Eye (tissue), 1 donor: ENCODE results near the gene ZNF14.
"Not testable (repeated sequence)": the region's sequence is repeated elsewhere in the genome, so short reads cannot be mapped to it uniquely, and the experiment has no call there.

ENCODE experiments used
- DNase-seq: peaks from one replicate; pipeline ENCODE4 v3.0.0-alpha.2; 2015

Gene ZNF14

DNA sequence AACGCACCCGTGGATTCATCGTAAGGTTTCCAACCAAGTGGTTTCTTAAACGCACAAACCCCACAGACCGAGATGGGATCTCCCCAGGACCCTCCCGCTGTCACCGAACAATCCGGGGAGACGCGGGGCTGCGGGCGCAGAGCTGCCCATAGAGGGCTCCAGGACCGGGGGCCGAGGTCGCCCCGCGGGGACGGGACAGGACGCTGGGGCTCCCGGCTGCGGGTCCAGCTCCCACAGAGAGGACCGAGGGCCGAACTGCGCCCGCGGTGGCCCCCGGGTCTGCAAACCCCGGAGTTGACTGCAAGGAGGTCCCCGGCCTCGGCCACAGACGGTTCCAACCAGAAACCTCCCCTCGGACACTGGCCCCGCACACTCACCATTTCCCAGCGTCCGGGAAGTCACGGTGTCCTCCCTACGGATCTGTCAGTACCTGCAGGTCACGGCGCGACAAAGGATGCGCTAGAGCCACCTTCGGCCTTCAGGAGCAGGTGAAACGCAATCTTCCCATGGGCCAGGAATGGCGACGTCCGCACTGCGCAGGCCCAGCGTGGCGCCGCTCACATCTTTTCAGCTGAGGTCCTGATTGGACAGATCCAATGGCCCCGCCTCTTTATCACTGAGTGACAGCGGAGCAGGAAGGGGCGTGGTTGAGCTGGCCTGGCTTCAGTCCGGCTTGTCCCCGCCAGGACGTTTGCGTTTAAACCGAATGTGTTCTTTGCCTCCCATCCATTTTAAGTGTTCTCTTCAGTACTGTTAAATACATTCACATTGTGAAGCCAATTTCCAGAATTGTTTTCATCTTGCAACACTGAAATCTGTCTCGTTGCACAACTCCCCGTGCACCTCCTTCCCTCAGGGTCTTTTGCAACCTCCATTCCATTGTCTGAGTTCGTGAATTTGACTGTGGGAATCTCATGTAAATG, at the start of gene ZNF14:
ZNF14 (minus strand) TSS at position 534 of the 923 bp plus-strand sequence; CDS start at position 380, 154 bp downstream.
- DNase-seq: peak; percentile 99

DNA sequence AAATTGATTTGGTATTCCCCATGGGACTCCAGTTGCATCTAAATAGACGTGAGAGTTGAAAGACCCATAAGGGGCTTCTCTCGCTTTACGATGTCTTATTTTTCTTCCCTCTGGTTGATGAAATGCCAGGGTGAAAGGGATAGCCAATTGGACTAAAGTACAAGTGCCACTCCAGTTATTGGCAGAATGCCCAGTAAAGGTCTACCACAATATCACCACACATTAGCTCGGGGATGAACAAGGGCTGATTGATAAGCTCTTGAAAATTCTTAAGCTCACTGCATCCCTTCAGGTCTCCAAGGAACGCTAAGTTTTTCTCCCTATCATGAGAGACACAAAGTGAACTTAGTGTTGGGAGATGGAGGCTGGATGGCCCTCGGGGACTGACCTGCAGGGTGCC, 48.9 kb upstream of the ZNF14 start:
- not testable (repeated sequence) for DNase-seq

DNA sequence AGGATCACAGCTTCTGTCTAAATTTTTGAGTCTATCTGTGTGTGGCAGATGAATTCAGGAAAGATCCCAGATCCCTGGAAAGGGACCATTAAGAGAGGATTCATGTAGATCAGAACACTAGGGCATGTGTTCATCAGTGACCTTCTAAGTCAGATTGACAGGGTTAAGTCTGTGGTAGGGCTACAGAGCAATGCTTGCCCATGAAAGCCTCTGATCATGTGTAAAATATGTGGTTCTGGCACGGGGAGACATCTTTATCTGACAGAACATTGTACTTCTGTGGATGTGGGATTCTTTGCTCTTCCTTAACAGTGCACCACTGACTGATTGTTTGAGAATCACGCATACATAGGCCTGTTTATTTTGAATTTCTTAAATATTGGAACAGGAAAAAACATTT, 45.8 kb upstream of the ZNF14 start:
- no peak for DNase-seq

DNA sequence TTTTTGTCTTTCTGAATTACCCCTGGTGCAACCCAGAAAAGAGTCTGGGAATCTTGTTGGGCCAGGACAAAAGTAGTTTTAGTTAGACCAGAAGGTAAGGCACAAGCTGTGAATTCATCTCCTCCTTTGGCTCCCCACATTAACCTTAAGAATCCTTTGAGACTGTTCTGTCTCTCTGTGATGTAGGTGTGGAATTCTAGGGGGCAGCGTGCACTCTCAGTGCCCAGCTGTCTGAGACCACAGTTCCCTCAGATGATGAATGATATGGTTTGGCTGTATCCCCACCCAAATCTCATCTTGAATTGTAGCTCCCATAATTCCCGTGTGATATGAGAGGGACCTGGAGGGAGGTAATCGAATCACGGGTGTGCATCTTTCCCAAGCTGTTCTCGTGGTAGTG, 44.8 kb upstream of the ZNF14 start:
- no peak for DNase-seq

DNA sequence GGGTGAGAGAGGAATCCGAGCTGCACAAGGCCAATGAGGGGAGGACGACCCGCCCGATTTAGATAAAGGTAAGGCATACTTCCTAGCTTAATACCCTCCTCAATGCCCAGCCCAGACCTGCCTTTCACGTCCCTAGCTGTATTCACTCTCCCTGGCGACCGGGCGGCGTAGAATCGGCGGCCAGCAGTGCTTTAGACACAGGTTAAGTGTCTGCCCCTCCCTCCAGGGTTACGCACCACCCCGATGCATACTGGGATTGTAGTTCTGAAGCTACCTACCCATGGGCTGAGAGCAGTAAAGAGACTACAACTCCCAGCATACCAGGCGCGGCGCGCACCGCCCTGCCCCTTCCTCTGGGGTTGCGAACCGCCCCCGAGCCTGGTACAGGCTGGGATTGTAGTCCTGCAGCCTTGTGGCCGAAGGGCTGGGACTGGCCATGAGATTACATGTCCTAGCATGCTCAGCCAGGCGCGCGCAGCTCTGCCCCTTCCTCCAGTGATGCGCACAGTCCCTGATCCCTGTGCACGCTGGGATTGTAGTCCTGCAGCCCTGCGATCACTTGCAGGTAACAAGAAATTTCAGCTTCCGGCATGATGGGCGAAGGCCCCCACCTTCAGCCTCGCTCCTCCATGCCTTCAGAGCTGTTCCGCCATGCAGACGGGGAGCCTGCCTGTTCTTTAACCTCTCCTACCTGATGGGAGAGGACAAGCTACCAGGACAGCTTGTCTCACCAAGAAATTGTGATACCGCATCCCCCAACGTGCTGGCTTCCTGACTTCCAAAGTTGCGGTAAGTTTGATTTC, 43.5 kb upstream of the ZNF14 start:
- peak; percentile 98 for DNase-seq

DNA sequence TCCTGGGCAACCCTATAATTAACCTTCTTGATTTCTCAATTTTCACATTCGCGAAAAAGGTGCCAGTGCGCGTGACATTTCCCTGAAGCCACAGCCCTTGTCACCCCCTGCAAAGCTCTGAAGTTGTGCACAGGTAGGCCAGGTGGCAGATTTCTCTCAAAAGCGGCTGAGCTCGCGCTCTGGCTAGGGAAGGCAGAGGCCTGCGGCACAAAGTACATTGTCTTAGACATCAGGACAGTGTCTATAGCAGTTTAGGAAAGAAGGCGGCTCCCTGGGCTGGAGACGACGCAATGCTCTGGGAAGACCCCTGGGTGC, 42.9 kb upstream of the ZNF14 start:
- DNase-seq: no peak

DNA sequence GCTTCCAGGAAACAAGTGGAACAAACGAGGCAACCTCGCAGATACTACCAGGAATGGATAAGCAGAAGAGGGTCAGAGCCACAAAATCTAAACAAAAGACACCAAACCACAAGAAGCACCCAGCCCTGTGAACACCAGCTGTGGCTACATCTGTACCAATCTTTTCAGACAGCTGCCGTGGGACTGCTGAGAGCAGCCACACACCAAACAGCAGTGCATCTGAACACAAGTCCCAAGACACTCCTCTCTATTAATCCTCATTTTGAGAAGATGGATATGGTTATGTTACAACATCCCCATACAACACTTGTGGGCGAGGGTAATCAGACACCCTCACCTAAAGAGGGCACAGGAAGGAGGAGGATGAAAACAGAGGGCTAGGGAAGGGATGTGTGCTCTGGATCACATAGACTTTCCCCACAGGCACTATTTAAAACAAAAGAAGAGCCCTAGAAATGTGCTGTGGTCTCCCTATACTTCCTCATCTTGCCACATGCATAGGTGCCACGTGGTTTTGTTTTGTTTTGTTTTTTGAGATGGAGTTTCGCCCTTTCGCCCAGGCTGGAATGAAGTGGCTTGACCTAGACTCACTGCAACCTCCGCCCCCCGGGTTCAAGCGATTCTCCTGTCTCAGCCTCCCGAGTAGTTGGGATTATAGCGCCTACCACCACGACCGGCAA, 41.6 kb upstream of the ZNF14 start:
- DNase-seq: no peak

DNA sequence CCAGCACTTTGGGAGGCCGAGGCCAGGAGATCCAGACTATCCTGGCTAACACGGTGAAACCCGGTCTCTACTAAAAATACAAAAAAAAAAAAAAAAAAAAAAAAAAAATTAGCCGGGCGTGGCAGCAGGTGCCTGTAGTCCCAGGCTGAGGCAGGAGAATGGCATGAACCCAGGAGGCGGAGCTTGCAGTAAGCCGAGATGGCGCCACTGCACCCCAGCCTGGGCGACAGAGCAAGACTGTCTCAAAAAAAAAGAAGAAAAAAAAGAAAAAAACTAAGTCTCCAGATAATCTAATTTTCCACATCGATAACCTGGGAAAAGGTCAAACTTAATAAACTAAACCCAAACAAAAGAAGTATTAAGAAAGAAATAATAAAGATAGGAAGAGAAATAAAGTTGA, 39.1 kb upstream of the ZNF14 start:
- DNase-seq: not testable (repeated sequence)

DNA sequence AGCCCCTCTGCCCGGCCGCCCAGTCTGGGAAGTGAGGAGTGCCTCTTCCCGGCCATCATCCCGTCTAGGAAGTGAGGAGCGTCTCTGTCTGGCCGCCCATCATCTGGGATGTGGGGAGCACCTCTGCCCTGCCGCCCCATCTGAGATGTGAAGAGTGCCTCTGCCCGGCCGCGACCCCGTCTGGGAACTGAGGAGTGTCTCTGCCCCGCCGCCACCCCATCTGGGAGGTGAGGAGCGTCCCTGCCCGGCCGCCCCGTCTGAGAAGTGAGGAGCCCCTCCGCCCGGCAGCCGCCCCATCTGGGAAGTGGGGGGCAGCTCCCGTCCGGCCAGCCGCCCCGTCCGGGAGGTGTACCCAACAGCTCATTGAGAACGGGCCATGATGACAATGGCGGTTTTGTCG, 37.1 kb upstream of the ZNF14 start:
- not testable (repeated sequence) for DNase-seq

DNA sequence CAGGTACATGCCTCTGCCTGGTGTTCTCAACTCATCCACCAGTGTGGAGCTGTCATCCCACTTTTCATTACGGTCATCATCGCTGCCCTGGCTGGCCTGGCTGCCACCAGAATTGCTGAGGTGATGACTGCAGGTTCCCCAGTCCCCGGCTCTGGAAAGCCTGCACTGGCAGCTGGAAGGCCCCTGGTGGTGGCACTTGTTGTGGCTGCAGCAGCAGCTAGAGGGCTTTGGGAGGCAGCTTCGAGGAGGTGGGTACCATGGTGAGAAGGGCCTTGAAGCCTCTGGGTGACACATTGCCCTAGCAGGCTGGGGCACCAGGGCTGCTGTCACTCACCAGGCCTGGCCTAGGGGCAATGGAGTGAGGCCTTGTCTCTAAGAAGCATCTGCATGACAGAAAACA, 25.3 kb upstream of the ZNF14 start:
- no peak for DNase-seq

DNA sequence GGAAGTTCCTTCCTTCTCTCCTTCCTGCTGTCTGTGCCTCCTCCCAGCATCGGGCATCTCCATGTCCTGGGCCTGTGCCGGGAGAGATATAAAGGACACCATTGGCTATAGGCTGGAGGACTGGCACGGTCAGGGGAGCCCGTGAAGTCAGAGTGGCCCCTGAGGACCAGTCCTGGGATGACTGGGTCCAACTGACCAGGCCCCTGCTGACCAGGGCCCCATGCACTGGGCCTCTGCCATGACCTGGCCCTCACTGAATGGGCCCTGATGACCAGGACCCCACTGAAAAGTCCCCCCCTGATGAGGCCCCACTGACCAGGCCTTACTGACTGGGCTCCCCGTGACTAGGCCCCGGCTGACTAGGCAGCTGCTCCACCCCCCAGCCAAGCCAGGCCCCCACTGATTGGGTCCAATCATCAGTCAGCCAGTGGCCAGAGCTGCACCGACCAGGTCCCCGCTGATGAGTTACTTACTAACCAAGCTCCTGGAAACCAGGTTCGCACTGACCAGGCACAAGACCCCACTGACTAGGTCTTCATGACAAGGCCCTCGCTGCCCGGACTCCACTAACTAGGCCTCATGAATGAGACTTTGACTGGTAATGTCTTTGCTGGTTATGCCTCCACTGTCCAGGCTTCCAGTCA, 20.0 kb upstream of the ZNF14 start:
- DNase-seq: no peak

DNA sequence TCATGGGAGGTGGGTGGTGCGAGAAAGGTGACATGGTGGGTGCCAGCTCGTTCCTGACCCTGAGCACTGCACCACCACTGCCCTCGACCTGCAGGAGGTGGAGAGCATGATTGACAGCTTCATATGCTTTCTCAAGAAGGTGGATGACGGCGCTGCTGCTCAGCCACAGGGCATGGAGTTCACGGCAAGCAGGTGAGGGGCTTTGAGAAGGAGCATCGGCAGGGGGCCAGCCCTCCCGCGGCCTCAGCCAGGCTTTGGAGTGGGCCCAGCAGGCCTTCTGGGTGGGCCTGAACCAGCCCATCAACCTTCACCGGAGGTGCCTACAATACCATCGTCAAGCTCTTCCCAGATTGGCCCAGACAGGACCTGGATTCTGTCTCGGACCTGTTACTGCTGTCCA, 18.9 kb upstream of the ZNF14 start:
- DNase-seq: no peak

DNA sequence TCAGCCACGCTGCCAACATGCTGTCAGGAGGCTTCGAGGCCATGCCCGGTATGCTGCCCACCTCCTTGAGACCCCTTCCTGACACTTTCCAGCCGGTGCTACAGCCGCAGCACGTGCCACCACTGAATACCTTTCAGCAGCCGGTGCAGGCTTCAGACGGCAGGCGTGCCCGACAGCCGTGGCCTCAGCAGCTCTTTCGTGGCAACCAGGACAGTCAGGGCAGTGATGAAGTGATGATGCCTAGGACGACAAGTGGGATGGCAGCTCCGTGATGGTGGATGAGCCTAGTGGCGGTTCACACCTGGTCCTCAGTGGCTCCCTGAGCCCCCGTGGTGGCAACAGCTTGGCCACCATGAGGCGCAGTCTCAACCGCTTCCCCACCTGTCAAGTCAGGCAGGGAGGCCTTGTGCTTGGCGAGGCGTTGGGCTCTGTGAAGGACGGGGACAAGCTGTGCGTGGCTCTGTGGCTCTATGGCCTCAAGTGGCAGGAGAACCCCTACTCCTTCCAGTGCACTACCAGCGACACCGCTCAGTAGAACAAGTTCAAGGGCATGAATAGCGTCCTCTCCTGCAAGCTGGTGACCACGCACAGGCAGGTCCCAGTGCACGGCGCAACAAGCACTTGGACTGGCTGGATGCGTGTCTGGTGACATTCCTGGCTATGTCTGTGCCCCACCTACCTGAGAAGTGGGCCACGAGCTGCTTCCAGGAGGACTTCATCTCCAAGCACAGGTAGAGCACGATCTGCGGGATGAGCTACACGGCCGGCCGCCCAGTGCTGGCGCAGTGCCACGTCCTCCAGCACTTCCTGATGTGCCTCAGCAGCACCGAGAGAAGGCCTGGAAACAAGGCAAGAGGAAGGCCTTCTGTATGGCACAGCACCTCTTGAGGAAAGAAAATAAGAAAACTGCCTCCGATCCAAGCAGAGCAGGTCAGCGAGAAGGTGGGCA, 18.2 kb upstream of the ZNF14 start:
- DNase-seq: no peak

DNA sequence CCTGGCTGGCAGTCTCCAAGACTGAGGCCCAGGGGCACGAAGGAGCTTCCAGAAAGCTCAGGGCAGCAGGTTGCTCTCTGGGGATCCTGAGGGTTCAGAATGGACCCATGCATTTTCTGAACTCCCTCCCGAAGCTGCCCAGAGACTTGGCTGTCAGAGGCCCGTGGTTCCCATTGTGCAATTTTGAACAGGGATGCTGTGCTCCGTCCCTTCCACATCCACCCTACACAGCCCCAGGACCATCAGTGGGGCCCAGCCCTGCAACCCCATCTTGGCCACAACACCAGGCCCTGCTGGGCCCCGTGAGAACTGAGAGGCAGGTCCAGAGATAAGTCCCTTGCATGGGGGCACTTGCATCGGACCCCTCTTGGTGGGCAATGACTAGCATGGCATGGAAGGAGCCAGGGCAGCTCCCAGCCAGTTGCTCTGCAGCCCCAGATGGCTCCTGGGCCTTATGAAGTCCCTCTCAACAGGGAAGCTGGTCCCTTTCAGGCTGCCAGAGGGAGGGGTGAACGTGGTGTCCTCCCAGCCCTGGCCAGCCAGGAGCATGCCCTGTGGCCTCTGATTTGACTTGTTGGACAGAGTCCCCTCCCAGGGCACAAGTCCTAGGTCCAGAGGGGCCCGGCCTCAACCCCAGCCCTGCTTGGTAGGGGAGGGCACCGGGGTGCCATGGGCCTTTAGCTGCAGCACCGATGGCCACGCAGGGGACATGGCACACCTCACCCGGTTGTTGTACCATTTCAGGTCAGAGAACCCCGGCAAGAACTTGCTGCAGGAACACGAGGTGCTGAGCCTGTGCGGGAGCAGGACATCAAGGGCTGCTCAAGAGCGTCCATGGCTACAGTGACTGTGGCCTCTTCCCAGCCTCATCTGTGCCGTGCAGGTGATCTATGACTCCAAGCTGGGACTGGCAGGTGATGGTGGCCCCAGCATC, 17.3 kb upstream of the ZNF14 start:
- DNase-seq: no peak

DNA sequence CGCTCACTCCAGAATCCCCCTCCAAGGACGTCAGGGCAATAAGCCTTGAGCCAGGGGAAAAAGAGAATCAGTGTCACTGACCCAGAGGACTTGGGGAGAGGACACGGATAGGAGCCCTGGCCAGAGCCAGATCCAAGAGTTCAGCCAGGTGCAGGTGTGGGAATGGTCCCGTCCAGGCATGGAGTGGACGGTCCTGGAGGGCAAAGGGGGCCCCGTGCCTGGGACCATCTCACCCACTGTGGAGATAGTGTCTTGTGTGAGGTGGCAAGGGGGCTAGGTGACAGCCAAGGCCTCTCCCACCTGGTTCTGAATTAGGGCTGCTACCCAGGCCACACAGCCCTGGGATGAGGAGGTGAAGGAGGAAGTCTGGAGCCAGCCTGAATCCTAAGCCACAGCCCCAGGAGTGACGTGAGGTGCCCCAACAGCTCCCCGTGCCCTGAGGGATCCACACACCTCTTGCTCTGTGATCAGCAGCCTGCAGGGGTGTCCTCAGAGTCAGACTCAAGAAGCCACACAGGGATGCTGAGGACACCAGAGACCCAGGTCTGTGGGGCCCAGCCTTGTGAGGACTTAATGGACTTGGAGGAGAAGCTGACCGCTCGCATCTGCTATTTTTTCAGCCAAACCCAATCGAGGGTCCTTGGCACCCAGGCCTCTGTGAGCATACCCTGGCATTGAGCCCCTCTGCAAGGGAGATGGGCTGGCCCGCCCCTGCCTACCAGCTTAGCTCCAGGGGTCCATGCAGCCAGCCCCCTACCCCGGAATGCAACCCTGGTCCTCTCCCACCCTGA, 16.4 kb upstream of the ZNF14 start:
- no peak for DNase-seq

DNA sequence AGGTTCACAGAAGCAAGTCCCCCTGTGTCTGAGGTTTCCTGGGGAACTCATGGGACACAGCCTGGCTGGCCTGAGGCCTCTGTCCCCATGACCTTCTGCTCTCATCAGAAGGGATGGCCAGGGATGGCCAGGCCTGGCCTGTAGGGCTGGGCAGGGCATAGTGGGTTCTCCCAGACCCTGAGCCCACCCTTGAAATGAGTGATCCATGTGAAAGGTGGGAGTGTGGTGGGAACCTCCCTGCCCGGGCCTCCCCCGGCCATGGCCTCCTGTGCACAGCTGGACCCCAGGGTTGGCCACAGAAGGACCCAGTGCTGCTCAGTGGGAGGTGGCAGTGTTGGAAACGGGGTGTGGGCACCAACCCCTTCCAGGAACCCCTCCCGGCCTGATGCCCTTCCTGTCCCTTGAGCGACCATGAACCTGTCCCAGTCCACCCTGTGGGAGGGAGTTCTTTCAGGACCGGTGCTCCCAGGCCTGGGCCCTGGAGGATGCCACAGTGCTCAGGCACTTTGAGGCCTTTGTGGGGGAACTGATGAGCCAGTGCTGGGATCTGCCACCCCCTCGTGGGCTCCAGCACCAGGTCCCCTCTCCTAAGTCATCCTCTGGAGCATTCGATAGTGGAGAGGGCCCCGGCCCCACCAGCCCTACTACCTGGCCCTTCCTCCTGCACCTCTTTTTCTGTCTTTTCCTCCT, 15.5 kb upstream of the ZNF14 start:
- no peak for DNase-seq

DNA sequence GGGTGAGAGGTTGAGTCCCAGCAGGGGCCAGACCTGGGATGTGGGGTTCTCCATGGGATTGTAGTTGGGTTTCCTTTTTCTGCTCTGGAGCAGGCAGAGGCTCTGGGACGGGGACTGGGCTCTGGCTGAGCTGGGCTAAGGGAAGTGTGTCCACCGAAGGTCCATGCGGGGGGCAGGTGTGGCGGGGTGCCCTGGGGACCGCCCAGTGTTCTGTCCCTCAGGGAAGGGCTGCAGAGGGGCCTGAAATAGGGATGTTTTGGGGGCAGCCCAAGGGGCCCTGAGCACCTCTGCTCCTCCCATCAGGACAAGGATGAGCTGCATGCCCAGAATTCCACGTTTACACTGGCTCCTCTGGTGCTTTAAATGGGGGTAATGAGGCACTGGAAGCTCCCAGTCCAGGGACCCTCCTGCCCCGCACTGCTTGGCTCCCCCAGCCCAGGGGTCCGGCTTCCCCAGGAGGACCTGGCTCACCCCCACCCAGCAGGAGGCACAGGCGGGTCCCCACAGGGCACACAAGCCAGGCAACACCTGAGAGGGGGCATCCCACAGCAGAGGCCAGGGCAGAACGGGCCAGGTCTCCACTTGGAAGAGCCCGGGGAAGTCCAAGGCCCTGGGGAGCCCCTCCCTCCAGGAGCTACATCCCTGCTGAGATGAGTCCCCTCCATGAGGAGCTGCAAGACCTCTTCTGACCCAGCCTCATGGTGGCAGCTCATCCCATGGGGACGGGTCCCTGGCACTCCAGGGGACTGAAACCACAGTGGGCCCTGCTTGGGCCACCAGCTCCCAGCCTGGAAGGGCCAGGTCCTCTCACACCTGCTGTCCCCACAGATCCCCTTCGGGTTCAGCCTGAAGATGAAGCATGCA, 14.7 kb upstream of the ZNF14 start:
- no peak for DNase-seq
